OCI-LY1 (cell line): ENCODE results near the gene DNAJC30.

Experiments
- CTCF ChIP-seq: fragments of 200-600 bp; sonication (generic), shearing (Covaris generic); IDR thresholded peaks from 2 replicates; pipeline ENCODE4 v1.5.1; 2017; ENCODE audit warnings: mild to moderate bottlenecking, antibody characterized with exemption, low read length, moderate library complexity, mixed read lengths
- EZH2 ChIP-seq: fragments of 200-600 bp; sonication (generic), shearing (Covaris generic); IDR thresholded peaks from 2 replicates; pipeline ENCODE4 v1.8.0; 2017; ENCODE audit warnings: borderline replicate concordance, mixed run types, mild to moderate bottlenecking, antibody characterized with exemption, low read length, moderate library complexity, mixed read lengths

- TF ChIP-seq CTCF, result no peak
- no peak for TF ChIP-seq EZH2
These were observed 38.5 kb downstream of the DNAJC30 start for GRCh38 chr7:73644688-73645286.
